Activated CD8-positive, alpha-beta T cell treated with anti-CD3 and anti-CD28 coated beads, Interleukin-2, amount 10 ng/mL, durations not matched to agents 7 days and 5 days (primary cell): ENCODE data around the gene MAPK14. TPM values are rescaled to one million over a fixed set of nuclear protein-coding genes. Genes with fewer than 3 reads are reported as not detected.
"Not testable (repeated sequence)": the region's sequence is repeated elsewhere in the genome, so short reads cannot be mapped to it uniquely, and the experiment has no call there.

Experiments used
- ATAC-seq: fragments of 150-1000 bp; cut with Tn5 transposase; one replicate; pipeline ENCODE4 v1.10.0; 2021; ENCODE audit warnings: moderate library complexity
- CTCF ChIA-PET: fragments of 350-600 bp; sonication (Branson Sonifier 250); formaldehyde crosslinking; loops from one replicate; lab custom pipeline; 2021; ENCODE audit warnings: antibody characterized with exemption; lab: Charles Lee
- POLR2A ChIA-PET: fragments of 350-600 bp; sonication (Branson Sonifier 250); formaldehyde crosslinking; loops from one replicate; lab custom pipeline; 2021; ENCODE audit warnings: antibody characterized with exemption; lab: Charles Lee
- DNase-seq: peaks from one replicate; pipeline ENCODE4 v3.0.0-alpha.2; 2020
- H3K27ac Mint-ChIP-seq: one replicate; pipeline ENCODE4 v1.8.0; 2021; ENCODE audit warnings: mild to moderate bottlenecking, mixed read lengths
- H3K27me3 Mint-ChIP-seq: one replicate; pipeline ENCODE4 v1.8.0; 2021; ENCODE audit warnings: low read depth, mixed read lengths
- H3K36me3 Mint-ChIP-seq: one replicate; pipeline ENCODE4 v1.8.0; 2021; ENCODE audit warnings: low read depth, mixed read lengths
- H3K4me1 Mint-ChIP-seq: one replicate; pipeline ENCODE4 v1.8.0; 2021; ENCODE audit warnings: low read depth, mixed read lengths
- H3K4me3 Mint-ChIP-seq: one replicate; pipeline ENCODE4 v1.8.0; 2021; ENCODE audit warnings: mild to moderate bottlenecking, mixed read lengths
- H3K9me3 Mint-ChIP-seq: one replicate; pipeline ENCODE4 v1.8.0; 2022; ENCODE audit warnings: mixed read lengths; ENCODE audit not compliant: insufficient read depth
- total RNA-seq, 2 experiments: library from RNA; stranded (reverse); gene quantifications; one replicate each; pipeline ENCODE4 v1.2.3, GENCODE V29; 2021

The MAPK14 gene
- total RNA-seq, 2 experiments from 2014 or later = 59.3 to 59.5 TPM

- ATAC-seq, H3K27ac Mint-ChIP-seq, DNase-seq, H3K9me3 Mint-ChIP-seq, H3K27me3 Mint-ChIP-seq: not testable (repeated sequence)
- Mint-ChIP-seq H3K4me3 (peak overlapping the region; percentile 31), H3K36me3 (peaks cover 19% of the 10 kb centered on the region), H3K4me1 (peaks cover 78% of the 10 kb centered on the region)
- CTCF ChIA-PET = interaction anchor here (1.0 to 1.1 kb wide), 2 partner anchors 10 to 68 kb away, joined by 4 to 6 read pairs; no protein-coding TSS in a partner anchor
- POLR2A ChIA-PET = interaction anchor here (1.5 to 3.6 kb wide), 3 partner anchors 8 to 101 kb away, joined by 3 to 53 read pairs (median 22); partner anchors contain the start of gene MAPK14
Measured at GRCh38 chr6:36129334-36129733, 101.7 kb downstream of the MAPK14 start.

DNA sequence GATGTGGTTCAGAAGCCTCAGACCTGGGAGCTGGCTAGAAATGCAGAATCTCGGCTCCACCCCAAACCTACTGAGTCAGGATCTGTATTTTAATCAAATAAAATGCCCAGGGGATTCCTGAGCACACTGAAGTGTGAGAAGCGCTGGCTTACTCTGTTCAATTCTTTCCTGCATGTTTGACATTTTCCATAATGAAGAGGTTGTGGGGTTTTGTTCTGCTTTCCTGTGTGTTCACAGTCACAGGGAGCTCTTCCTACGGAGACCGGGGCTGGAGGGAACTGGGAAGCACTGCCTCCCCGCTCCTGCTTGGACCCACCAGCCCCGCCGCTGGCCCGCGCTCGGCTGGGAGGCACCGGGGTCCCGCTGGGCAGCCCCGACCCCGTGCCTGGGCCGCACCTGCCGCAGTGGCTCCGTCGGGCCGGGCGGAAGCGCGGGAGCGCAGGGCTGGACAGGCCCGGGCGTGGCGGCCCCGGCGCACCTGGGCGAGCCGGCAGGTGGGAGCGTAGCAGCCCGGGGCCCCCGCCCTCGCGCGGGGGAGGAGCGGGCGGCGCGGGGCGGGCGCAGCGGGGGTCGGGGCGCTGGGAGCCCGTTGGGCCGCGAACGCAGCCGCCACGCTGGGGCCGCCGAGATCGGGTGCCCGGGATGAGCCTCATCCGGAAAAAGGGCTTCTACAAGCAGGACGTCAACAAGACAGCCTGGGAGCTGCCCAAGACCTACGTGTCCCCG lies 102.5 kb downstream of the MAPK14 start, which contains the start of gene MAPK13:
MAPK13 (plus strand) TSS at position 573 of the 726 bp plus-strand sequence; CDS start at position 643, 70 bp downstream.
- Mint-ChIP-seq H3K36me3 (peaks cover 19% of the 10 kb centered on the region), H3K27ac (peak within 1 kb of the TSS; percentile 93), H3K4me3 (peak within 1 kb of the TSS; percentile 86), H3K9me3 (no peaks in the 10 kb centered on the region), H3K27me3 (no peaks in the 10 kb centered on the region), H3K4me1 (peaks cover 74% of the 10 kb centered on the region)
- DNase-seq = no peak
- CTCF ChIA-PET = interaction anchor here (0.5 to 3.3 kb wide), 6 partner anchors 9 to 172 kb away, joined by 4 to 37 read pairs (median 8); partner anchors contain the start of gene MAPK14
- peak; percentile 37 for ATAC-seq
- POLR2A ChIA-PET = interaction anchor here (1.1 to 3.6 kb wide), 5 partner anchors 9 to 102 kb away, joined by 3 to 53 read pairs (median 7); partner anchors contain the start of gene MAPK14

DNA sequence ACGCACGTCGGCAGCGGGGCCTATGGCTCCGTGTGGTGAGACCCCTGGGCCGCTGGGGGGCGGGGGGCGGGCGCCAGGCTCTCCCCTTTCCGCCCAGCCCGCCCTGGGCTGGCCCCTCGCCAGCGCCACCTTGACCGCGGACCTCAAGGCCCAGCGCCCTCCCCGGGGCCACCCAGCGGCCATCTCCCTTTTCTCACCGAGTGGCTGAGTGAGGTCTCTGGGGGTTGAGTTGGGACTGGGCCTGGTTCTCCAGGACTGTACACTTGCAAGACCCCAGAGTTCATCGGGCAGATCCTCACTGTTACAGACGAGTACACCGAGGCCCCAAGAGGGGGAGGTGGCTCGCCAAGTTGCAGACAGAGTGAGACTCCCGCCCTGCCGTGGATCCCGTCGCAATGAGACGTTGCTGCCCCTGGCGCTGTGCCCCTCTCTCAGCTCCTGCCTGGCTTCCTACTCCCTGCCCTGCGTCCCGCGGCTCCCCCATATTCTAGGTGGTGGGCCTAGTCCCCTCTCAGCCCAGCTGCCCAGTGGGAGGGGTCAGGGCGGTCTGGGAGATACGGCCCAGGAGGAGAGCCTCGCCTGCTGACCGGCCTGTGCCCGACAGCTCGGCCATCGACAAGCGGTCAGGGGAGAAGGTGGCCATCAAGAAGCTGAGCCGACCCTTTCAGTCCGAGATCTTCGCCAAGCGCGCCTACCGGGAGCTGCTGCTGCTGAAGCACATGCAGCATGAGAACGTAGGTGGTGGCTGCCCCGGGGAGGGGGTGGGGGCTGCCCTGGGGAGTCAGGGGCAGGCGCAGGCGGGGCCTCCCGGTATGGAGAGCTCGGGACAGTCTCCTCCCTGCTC lies 103.3 kb downstream of the MAPK14 start:
- DNase-seq (peak; percentile 71), ATAC-seq (peak; percentile 51)
- peak overlapping the region; percentile 86 for H3K4me3 Mint-ChIP-seq
- H3K36me3 Mint-ChIP-seq = peaks cover 24% of the 10 kb centered on the region
- no peaks in the 10 kb centered on the region for H3K27me3 Mint-ChIP-seq
- H3K4me1 Mint-ChIP-seq = peaks cover 70% of the 10 kb centered on the region
- no peaks in the 10 kb centered on the region for H3K9me3 Mint-ChIP-seq
- CTCF ChIA-PET = interaction anchor here (0.5 to 3.3 kb wide), 20 partner anchors 7 to 171 kb away, joined by 3 to 37 read pairs (median 6); partner anchors contain the start of genes BRPF3 and MAPK14
- POLR2A ChIA-PET = interaction anchor here (0.6 to 3.6 kb wide), 19 partner anchors 10 to 467 kb away, joined by 3 to 53 read pairs (median 3); partner anchors contain the start of gene MAPK14
- H3K27ac Mint-ChIP-seq = peak overlapping the region; percentile 93

DNA sequence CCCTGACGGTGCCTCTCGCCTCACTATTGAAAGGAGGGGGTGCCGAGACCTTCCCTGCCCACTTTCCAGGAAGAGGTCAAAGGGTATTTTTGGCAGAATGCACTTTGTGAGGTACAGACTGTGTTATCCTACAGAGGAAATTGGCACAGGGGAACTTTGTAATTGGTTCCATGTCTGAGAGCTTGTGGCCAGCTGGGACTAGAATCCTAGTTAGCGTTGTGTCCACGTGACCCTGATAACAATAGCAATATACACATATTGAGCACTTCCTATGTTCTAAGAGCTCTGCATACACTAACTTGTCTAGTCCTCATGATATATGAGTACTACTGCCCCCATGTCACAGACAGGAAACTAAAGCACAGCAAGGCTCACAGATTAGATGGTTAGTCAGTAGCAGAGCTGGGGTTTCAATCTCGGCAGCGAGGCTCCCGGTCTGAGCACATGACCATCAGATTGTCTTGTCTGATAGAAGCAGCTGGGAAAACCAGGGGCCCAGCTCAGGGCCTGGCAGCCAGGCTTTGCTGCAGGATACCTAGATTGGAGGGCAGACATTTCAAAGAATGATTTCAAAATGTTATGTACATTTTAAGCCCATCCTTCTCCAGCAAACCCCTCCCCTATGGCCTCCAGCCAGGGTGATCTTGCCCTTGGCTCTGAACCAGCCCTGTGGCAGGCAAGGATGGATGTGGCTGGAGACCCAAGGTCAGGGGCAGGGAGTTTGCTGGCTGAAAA lies 104.1 kb downstream of the MAPK14 start:
- H3K36me3 Mint-ChIP-seq = peaks cover 29% of the 10 kb centered on the region
- H3K4me3 Mint-ChIP-seq = peak overlapping the region; percentile 86
- H3K27me3 Mint-ChIP-seq = no peaks in the 10 kb centered on the region
- CTCF ChIA-PET = interaction anchor here (0.7 to 3.3 kb wide), 19 partner anchors 8 to 171 kb away, joined by 3 to 37 read pairs (median 6); partner anchors contain the start of genes BRPF3 and MAPK14
- POLR2A ChIA-PET = interaction anchor here (0.6 to 3.6 kb wide), 16 partner anchors 10 to 468 kb away, joined by 3 to 53 read pairs (median 4); partner anchors contain the start of gene MAPK14
- ATAC-seq (peak; percentile 73), DNase-seq (peak; percentile 69)
- H3K4me1 Mint-ChIP-seq = peaks cover 62% of the 10 kb centered on the region
- H3K27ac Mint-ChIP-seq = peak overlapping the region; percentile 93
- no peaks in the 10 kb centered on the region for H3K9me3 Mint-ChIP-seq

- Mint-ChIP-seq H3K27me3 (no peaks in the 10 kb centered on the region), H3K27ac (peak overlapping the region; percentile 93), H3K4me1 (peaks cover 55% of the 10 kb centered on the region), H3K36me3 (peaks cover 30% of the 10 kb centered on the region), H3K9me3 (no peaks in the 10 kb centered on the region), H3K4me3 (peak overlapping the region; percentile 86)
- DNase-seq = no peak
- CTCF ChIA-PET = interaction anchor here (0.9 to 3.3 kb wide), 19 partner anchors 8 to 228 kb away, joined by 3 to 37 read pairs (median 6); partner anchors contain the start of genes BRPF3 and MAPK14
- POLR2A ChIA-PET = interaction anchor here (1.0 to 3.6 kb wide), 11 partner anchors 11 to 469 kb away, joined by 3 to 53 read pairs (median 7); partner anchors contain the start of gene MAPK14
- ATAC-seq = no peak
Measured at GRCh38 chr6:36132246-36132895, 104.8 kb downstream of the MAPK14 start.

- peaks cover 30% of the 10 kb centered on the region for H3K36me3 Mint-ChIP-seq
- H3K9me3 Mint-ChIP-seq = no peaks in the 10 kb centered on the region
- H3K27me3 Mint-ChIP-seq = no peaks in the 10 kb centered on the region
- DNase-seq = no peak
- peaks cover 47% of the 10 kb centered on the region for H3K4me1 Mint-ChIP-seq
- POLR2A ChIA-PET = no interaction called here
- no peak for ATAC-seq
- CTCF ChIA-PET = interaction anchor here (0.8 to 3.3 kb wide), 7 partner anchors 9 to 227 kb away, joined by 3 to 37 read pairs (median 5); no protein-coding TSS in a partner anchor
- H3K27ac Mint-ChIP-seq = peak overlapping the region; percentile 93
- no peak overlapping the region for H3K4me3 Mint-ChIP-seq
Measured at GRCh38 chr6:36133148-36133547, 105.5 kb downstream of the MAPK14 start.

GRCh38 chr6:36133912-36134311 lies 106.3 kb downstream of the MAPK14 start:
- Mint-ChIP-seq H3K27ac (peak overlapping the region; percentile 93), H3K36me3 (peaks cover 35% of the 10 kb centered on the region)
- POLR2A ChIA-PET = no interaction called here

DNA sequence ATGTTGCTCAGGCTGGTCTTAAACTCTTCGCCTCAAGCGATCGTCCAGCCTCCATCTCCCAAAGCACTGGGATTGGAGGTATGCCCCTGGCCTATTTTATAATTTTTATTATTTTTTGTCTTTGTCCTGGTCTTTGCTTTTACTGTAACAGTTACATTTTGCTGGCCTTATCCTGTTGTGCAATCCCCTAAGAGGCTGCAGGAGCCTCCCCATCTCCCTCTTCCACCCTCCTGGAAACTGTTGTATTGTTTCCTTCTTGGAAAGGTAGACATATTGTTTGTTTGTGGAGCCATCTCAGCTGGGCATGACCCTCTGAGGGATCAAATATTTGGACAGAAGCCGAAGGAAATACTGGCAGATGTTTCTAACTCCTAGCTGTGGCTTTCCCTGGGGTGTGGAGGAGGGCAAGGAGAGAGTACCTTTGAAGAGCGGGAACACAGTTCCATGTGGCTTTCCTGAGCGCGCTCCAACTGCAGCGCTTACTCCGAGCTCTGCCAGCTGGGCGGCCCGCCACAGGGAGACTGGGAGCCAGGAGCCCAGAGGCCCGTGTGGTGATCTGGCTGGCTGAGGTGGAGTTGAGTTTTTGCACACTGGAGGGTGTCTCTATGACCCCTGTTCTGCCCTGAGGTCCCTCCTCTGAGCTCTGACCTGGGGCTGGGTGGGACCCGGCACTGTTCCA lies 107.6 kb downstream of the MAPK14 start:
- no peak overlapping the region for H3K4me3 Mint-ChIP-seq
- CTCF ChIA-PET = no interaction called here

More at GRCh38 chr6:36133912-36134311, 106.3 kb downstream of the MAPK14 start:
- DNase-seq = no peak
- Mint-ChIP-seq H3K27me3 (no peaks in the 10 kb centered on the region), H3K4me3 (no peak overlapping the region), H3K9me3 (no peaks in the 10 kb centered on the region), H3K4me1 (peaks cover 40% of the 10 kb centered on the region)
- ATAC-seq = no peak
- CTCF ChIA-PET = interaction anchor here (0.8 to 1.5 kb wide), 2 partner anchors 38 to 64 kb away, joined by 3 to 7 read pairs; no protein-coding TSS in a partner anchor

GRCh38 chr6:36136034-36136433 lies 108.4 kb downstream of the MAPK14 start:
- DNase-seq (no peak), ATAC-seq (no peak)
- Mint-ChIP-seq H3K4me3 (no peak overlapping the region), H3K4me1 (peaks cover 37% of the 10 kb centered on the region), H3K27ac (no peak overlapping the region), H3K27me3 (no peaks in the 10 kb centered on the region), H3K36me3 (peaks cover 50% of the 10 kb centered on the region), H3K9me3 (no peaks in the 10 kb centered on the region)
- CTCF ChIA-PET = no interaction called here
- POLR2A ChIA-PET = no interaction called here

More for the DNA sequence above, 107.6 kb downstream of the MAPK14 start:
- Mint-ChIP-seq H3K9me3 (no peaks in the 10 kb centered on the region), H3K27ac (peak overlapping the region; percentile 31), H3K36me3 (peaks cover 48% of the 10 kb centered on the region), H3K27me3 (no peaks in the 10 kb centered on the region), H3K4me1 (peaks cover 34% of the 10 kb centered on the region)
- POLR2A ChIA-PET = interaction anchor here (0.7 kb wide), 1 partner anchor 174 kb away, joined by 3 read pairs; no protein-coding TSS in a partner anchor
- DNase-seq (no peak), ATAC-seq (no peak)

DNA sequence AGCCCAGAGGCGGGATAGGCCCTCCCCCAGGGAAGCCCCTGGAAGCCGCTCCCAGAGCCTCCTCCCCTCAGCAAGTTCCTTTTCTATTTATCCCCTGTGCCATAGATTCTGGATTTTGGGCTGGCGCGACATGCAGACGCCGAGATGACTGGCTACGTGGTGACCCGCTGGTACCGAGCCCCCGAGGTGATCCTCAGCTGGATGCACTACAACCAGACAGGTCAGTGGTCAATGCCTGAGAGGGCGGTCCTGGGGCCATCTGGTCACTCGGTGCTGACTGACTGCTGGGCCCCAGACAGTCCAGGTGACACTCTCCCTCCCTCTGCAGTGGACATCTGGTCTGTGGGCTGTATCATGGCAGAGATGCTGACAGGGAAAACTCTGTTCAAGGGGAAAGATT lies 108.9 kb downstream of the MAPK14 start:
- Mint-ChIP-seq H3K36me3 (peaks cover 51% of the 10 kb centered on the region), H3K4me3 (no peak overlapping the region), H3K27ac (no peak overlapping the region), H3K4me1 (peaks cover 38% of the 10 kb centered on the region), H3K9me3 (no peaks in the 10 kb centered on the region), H3K27me3 (no peaks in the 10 kb centered on the region)
- ATAC-seq (no peak), DNase-seq (no peak)
- ChIA-PET CTCF (no interaction called here), POLR2A (no interaction called here)
